ENCODE results near the gene OSBPL7. TPM values are rescaled to one million over a fixed set of nuclear protein-coding genes. Genes with fewer than 3 reads are reported as not detected.

The OSBPL7 gene
- total and polyA plus RNA-seq, 2 of the 4 experiments (the other 2 are of a cell fraction), result 5.2 to 14.5 TPM

- no peaks in the 10 kb centered on the region for H4K20me1 ChIP-seq (ENCODE audit: insufficient read depth, low read length)
- ATAC-seq (ENCODE audit: low read depth), result no peak
- no peak overlapping the region for H3K27ac ChIP-seq (ENCODE audit: insufficient read depth, low read length)
- TF ChIP-seq CHD1 (IDR thresholded peaks at IDR 0.05; ENCODE audit: low read depth, low read length) (no peak), POLR2A (IDR thresholded peaks at IDR 0.05; ENCODE audit: low read depth, low read length) (no peak), CTCF (conservative IDR thresholded peaks at IDR 0.05; ENCODE audit: low read depth, low read length) (no peak), RCOR1 (IDR thresholded peaks at IDR 0.05; ENCODE audit: insufficient replicate concordance, low read length) (no peak), ELK1 (IDR thresholded peaks at IDR 0.05; ENCODE audit: borderline replicate concordance, low read depth, low read length) (no peak), SMC3 (IDR thresholded peaks at IDR 0.05; ENCODE audit: low read depth, low read length) (no peak), MAFK (IDR thresholded peaks at IDR 0.05; ENCODE audit: low read depth, low read length) (no peak), CEBPB (IDR thresholded peaks at IDR 0.05; ENCODE audit: low read depth, low read length) (no peak), USF2 (IDR thresholded peaks at IDR 0.05; ENCODE audit: low read depth, low read length) (no peak), NFE2L2 (IDR thresholded peaks at IDR 0.05; ENCODE audit: low read depth, low read length) (no peak), MAZ (IDR thresholded peaks at IDR 0.05; ENCODE audit: borderline replicate concordance, low read depth, low read length) (no peak), FOS (IDR thresholded peaks at IDR 0.05; ENCODE audit: low read depth, low read length) (no peak), BHLHE40 (IDR thresholded peaks at IDR 0.05; ENCODE audit: low read depth, low read length) (no peak)
- H4K8ac ChIP-seq (ENCODE audit: low read depth in 2 of 2, low read length in 2 of 2), result no peak overlapping the region
- POLR2A ChIA-PET (ENCODE audit: unreplicated experiment), result interaction anchor here (0.6 kb wide), 2 partner anchors 55 to 207 kb away, joined by 3 read pairs; no protein-coding TSS in a partner anchor
- no TSS peak for BruUV-seq (replicated peaks)
- no peak overlapping the region for H4K91ac ChIP-seq (ENCODE audit: insufficient read depth, low read depth, low read length)
- in situ Hi-C loops (cut with MboI; ENCODE audit: low sequenced_read_pairs), result no loop called here
- no peak overlapping the region for H2BK5ac ChIP-seq (ENCODE audit: low read depth, low read length, poor library complexity, severe bottlenecking)
- 49% methylated on average over 7 of the region's 13 CpGs; no CpG with 5 or more reads in 1 of the 2 experiments for WGBS, 2 experiments (ENCODE audit: extremely low coverage in 2 of 2, insufficient read length in 1 of 2)
- intact Hi-C loops (cut with micrococcal nuclease), result no loop called here
- dilution Hi-C loops (cut with HindIII; ENCODE audit: low sequenced_read_pairs, unreplicated experiment), result no loop called here
- no peak overlapping the region for H3K14ac ChIP-seq (replicated peaks; ENCODE audit: low read depth, low read length)
- no peak overlapping the region for H2BK120ac ChIP-seq (ENCODE audit: low read depth, low read length)
- no peak overlapping the region for H3K4me2 ChIP-seq (ENCODE audit: low read depth, low read length)
- H2BK20ac ChIP-seq (ENCODE audit: low read depth, low read length), result no peak overlapping the region
- H3K9ac ChIP-seq (ENCODE audit: low read depth, low read length), result no peak overlapping the region
- no peak overlapping the region for H3K23ac ChIP-seq (ENCODE audit: low read depth, low read length)
- H2BK15ac ChIP-seq (ENCODE audit: low read depth, low read length), result no peak overlapping the region
- H3K18ac ChIP-seq (ENCODE audit: low read depth, low read length), result no peak overlapping the region
- no peak overlapping the region for H2AK5ac ChIP-seq (ENCODE audit: low read depth, low read length)
- peaks cover 8 to 22% of the 10 kb centered on the region in 2 experiments; a peak in 3 of 4 replicates for H3K79me1 ChIP-seq (ENCODE audit: low read depth in 1 of 2, low read length in 2 of 2)
- no peak overlapping the region for H4K5ac ChIP-seq (ENCODE audit: low read depth, low read length)
- no peaks in the 10 kb centered on the region for H3K9me3 ChIP-seq (ENCODE audit: control insufficient read depth, insufficient read depth, low read length)
- H3K4me3 ChIP-seq (ENCODE audit: insufficient read depth, low read depth, low read length), result no peak overlapping the region
- peaks cover 8% of the 10 kb centered on the region for H3K4me1 ChIP-seq (ENCODE audit: control insufficient read depth, insufficient read depth, low read length)
- CTCF ChIA-PET, result no interaction called here
- H3K4ac ChIP-seq (ENCODE audit: low read depth, low read length), result no peak overlapping the region
- H2AK9ac ChIP-seq (replicated peaks; ENCODE audit: low read depth, low read length, poor library complexity), result peak overlapping the region; percentile 17
- H3K56ac ChIP-seq (ENCODE audit: extremely low read depth, insufficient read depth, low read length), result no peak overlapping the region
- H3K9me1 ChIP-seq (ENCODE audit: insufficient read depth, low read length), result peaks cover 4% of the 10 kb centered on the region; the same call in 1 of the 2 replicates
- no peak overlapping the region for H2AFZ ChIP-seq (replicated peaks; ENCODE audit: low read length, poor library complexity)
- H3K27me3 ChIP-seq (ENCODE audit: control insufficient read depth, insufficient read depth, low read length), result no peaks in the 10 kb centered on the region
- H3K36me3 ChIP-seq (ENCODE audit: control insufficient read depth, insufficient read depth, low read length), result peaks cover 8% of the 10 kb centered on the region
- DNase-seq, result peak; percentile 10
These were observed 15.9 kb upstream of the OSBPL7 start for GRCh38 chr17:47837401-47838039.

All from IMR-90 (cell line).